ENCODE data around the gene PISD.
"Not testable (repeated sequence)": the region's sequence is repeated elsewhere in the genome, so short reads cannot be mapped to it uniquely, and the experiment has no call there.

PISD gene

GRCh38 chr22:31607696-31608095, 54.3 kb downstream of the PISD start:
- no peak for DNase-seq (ENCODE audit: low read depth)

GRCh38 chr22:31605851-31606585, 56.0 kb downstream of the PISD start:
- DNase-seq (ENCODE audit: low read depth): no peak

- DNase-seq (ENCODE audit: low read depth): no peak
Measured at GRCh38 chr22:31604746-31605705, 57.0 kb downstream of the PISD start.

- no peak for DNase-seq (ENCODE audit: low read depth)
Measured at GRCh38 chr22:31604137-31604705, 57.8 kb downstream of the PISD start.

GRCh38 chr22:31603574-31603973, 58.4 kb downstream of the PISD start:
- no peak for DNase-seq (ENCODE audit: low read depth)

- no peak for DNase-seq (ENCODE audit: low read depth)
Measured at GRCh38 chr22:31603081-31603525, 58.9 kb downstream of the PISD start.

- peak; percentile 95 for DNase-seq (ENCODE audit: low read depth)
Measured at GRCh38 chr22:31602259-31602952, 59.6 kb downstream of the PISD start.

GRCh38 chr22:31595271-31595670, 66.7 kb downstream of the PISD start:
- DNase-seq (ENCODE audit: low read depth): no peak

GRCh38 chr22:31590161-31590560, 71.9 kb downstream of the PISD start:
- not testable (repeated sequence) for DNase-seq (ENCODE audit: low read depth)

- DNase-seq (ENCODE audit: low read depth): no peak
Measured at GRCh38 chr22:31588970-31589675, 72.9 kb downstream of the PISD start.

GRCh38 chr22:31586137-31586920, 75.7 kb downstream of the PISD start:
- no peak for DNase-seq (ENCODE audit: low read depth)

- no peak for DNase-seq (ENCODE audit: low read depth)
Measured at GRCh38 chr22:31585161-31585859, 76.7 kb downstream of the PISD start.

- no peak for DNase-seq (ENCODE audit: low read depth)
Measured at GRCh38 chr22:31584804-31585160, 77.2 kb downstream of the PISD start.

GRCh38 chr22:31583861-31584485, 78.0 kb downstream of the PISD start:
- peak; percentile 68 for DNase-seq (ENCODE audit: low read depth)

- no peak for DNase-seq (ENCODE audit: low read depth)
Measured at GRCh38 chr22:31579835-31580242, 82.2 kb downstream of the PISD start.

- DNase-seq (ENCODE audit: low read depth): no peak
Measured at GRCh38 chr22:31578171-31578570, 83.8 kb downstream of the PISD start.

- DNase-seq (ENCODE audit: low read depth): no peak
Measured at GRCh38 chr22:31577711-31578110, 84.3 kb downstream of the PISD start.

GRCh38 chr22:31575190-31575589, 86.8 kb downstream of the PISD start:
- DNase-seq (ENCODE audit: low read depth): no peak

GRCh38 chr22:31574055-31574670, 87.9 kb downstream of the PISD start:
- DNase-seq (ENCODE audit: low read depth): no peak
